SK-N-SH treated with all-trans-retinoic acid at 6 μM for 48 hours (cell line): ENCODE data around the gene SNX30.
A peak's percentile ranks its signal among the peaks of the same experiment; 100 is the strongest.

Experiments
- ATAC-seq: fragments of 200-7000 bp; cut with Tn5 transposase; 3 replicates; pipeline ENCODE4 v1.9.1; 2020; ENCODE audit warnings: mild to moderate bottlenecking, moderate library complexity
- ARNTL ChIP-seq: fragments of 450-650 bp; formaldehyde crosslinking; IDR thresholded peaks from 2 replicates; pipeline ENCODE4 v1.5.0; 2020; ENCODE audit warnings: low read depth, mild to moderate bottlenecking, moderate library complexity, borderline replicate concordance
- BACH2 ChIP-seq: fragments of 250-450 bp; sonication (Bioruptor Pico); IDR thresholded peaks from 2 replicates; pipeline ENCODE4 v1.9.0; 2021; ENCODE audit warnings: mild to moderate bottlenecking, borderline replicate concordance
- CSDC2 ChIP-seq: fragments of 250-450 bp; sonication (Bioruptor Pico); IDR thresholded peaks from 2 replicates; pipeline ENCODE4 v1.5.0; 2020; ENCODE audit warnings: mild to moderate bottlenecking, moderate library complexity
- ESRRG ChIP-seq: fragments of 250-450 bp; sonication (Bioruptor Pico); IDR thresholded peaks from 2 replicates; pipeline ENCODE4 v1.6.1; 2021; ENCODE audit warnings: mild to moderate bottlenecking
- GLIS3 ChIP-seq: fragments of 250-450 bp; sonication (Bioruptor Pico); IDR thresholded peaks from 2 replicates; pipeline ENCODE4 v1.5.0; 2020; ENCODE audit warnings: mild to moderate bottlenecking, moderate library complexity
- ISL1 ChIP-seq: fragments of 250-450 bp; sonication (Bioruptor Pico); IDR thresholded peaks from 2 replicates; pipeline ENCODE4 v2.1.2; 2022; ENCODE audit warnings: mild to moderate bottlenecking, moderate library complexity
- OSR1 ChIP-seq: fragments of 250-450 bp; sonication (Bioruptor Pico); IDR thresholded peaks from 2 replicates; pipeline ENCODE4 v1.8.0; 2022; ENCODE audit warnings: moderate library complexity, mild to moderate bottlenecking, inconsistent platforms
- PPARA ChIP-seq: fragments of 250-450 bp; sonication (Bioruptor Pico); IDR thresholded peaks from 2 replicates; pipeline ENCODE4 v1.5.0; 2020; ENCODE audit warnings: mild to moderate bottlenecking, borderline replicate concordance
- RARB ChIP-seq: fragments of 250-450 bp; sonication (Bioruptor Pico); IDR thresholded peaks from 2 replicates; pipeline ENCODE4 v1.8.0; 2021; ENCODE audit warnings: mild to moderate bottlenecking, moderate library complexity
- SNAI2 ChIP-seq: fragments of 250-450 bp; sonication (Bioruptor Pico); IDR thresholded peaks from 2 replicates; pipeline ENCODE4 v1.5.0; 2020; ENCODE audit warnings: mild to moderate bottlenecking, moderate library complexity
- TOX ChIP-seq: fragments of 250-450 bp; sonication (Bioruptor Pico); IDR thresholded peaks from 2 replicates; pipeline ENCODE4 v1.8.0; 2021; ENCODE audit warnings: mild to moderate bottlenecking, moderate library complexity, borderline replicate concordance
- ZFP3 ChIP-seq: fragments of 250-450 bp; sonication (Bioruptor Pico); IDR thresholded peaks from 2 replicates; pipeline ENCODE4 v1.5.0; 2020; ENCODE audit warnings: mild to moderate bottlenecking, moderate library complexity
- ZNF565 ChIP-seq: fragments of 450-650 bp; formaldehyde crosslinking; conservative IDR thresholded peaks from 2 replicates; pipeline ENCODE4 v1.5.0; 2020; ENCODE audit warnings: low read depth, mild to moderate bottlenecking, moderate library complexity
- ZNF70 ChIP-seq: fragments of 450-650 bp; formaldehyde crosslinking; IDR thresholded peaks from 2 replicates; pipeline ENCODE4 v1.5.0; 2020; ENCODE audit warnings: mild to moderate bottlenecking, moderate library complexity
- TF ChIP-seq, protein P1 (sequence below): fragments of 250-450 bp; sonication (Bioruptor Pico); IDR thresholded peaks from 2 replicates; pipeline ENCODE4 v1.5.0; 2020; ENCODE audit warnings: mild to moderate bottlenecking, moderate library complexity
- TF ChIP-seq, protein P2 (sequence below): fragments of 250-450 bp; sonication (Bioruptor Pico); IDR thresholded peaks from 2 replicates; pipeline ENCODE4 v1.5.1; 2020; ENCODE audit warnings: low read depth, mild to moderate bottlenecking, moderate library complexity
- TF ChIP-seq, protein P3 (sequence below): fragments of 250-450 bp; sonication (Bioruptor Pico); IDR thresholded peaks from 2 replicates; pipeline ENCODE4 v1.5.1; 2021; ENCODE audit warnings: mild to moderate bottlenecking, moderate library complexity
- TF ChIP-seq, protein P4 (sequence below): fragments of 250-450 bp; sonication (Bioruptor Pico); IDR thresholded peaks from 2 replicates; pipeline ENCODE4 v1.8.0; 2020; ENCODE audit warnings: mild to moderate bottlenecking, moderate library complexity, borderline replicate concordance

Gene SNX30

DNA sequence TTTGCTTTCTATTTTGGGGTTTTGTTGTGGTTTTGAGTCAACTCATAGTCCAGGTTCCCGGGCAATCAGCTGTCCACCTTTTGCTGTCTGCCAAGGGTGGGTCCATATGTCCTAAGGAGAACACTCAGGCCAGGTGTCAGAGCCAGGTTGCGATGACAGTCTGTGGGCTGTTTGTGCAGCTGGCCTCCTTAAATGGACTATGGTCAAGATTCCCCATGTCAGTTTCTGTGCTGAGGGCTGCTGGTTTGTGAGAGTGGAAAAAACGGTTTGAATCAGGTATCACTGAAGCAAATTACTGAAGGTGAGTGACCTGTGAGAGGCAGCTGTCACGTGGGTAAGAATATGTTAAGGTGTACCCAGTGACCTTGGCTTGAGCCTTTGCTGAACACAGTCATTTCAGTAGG, 33.0 kb downstream of the SNX30 start:
- TF ChIP-seq GLIS3 (CRISPR knock-in tag) (no peak), CSDC2 (CRISPR knock-in tag) (no peak), RARB (CRISPR knock-in tag) (no peak), ARNTL (CRISPR knock-in tag) (no peak), ZNF565 (CRISPR knock-in tag) (no peak), ESRRG (CRISPR knock-in tag) (no peak), PPARA (CRISPR knock-in tag) (no peak), BACH2 (no peak)
- TF ChIP-seq, protein P1, sequence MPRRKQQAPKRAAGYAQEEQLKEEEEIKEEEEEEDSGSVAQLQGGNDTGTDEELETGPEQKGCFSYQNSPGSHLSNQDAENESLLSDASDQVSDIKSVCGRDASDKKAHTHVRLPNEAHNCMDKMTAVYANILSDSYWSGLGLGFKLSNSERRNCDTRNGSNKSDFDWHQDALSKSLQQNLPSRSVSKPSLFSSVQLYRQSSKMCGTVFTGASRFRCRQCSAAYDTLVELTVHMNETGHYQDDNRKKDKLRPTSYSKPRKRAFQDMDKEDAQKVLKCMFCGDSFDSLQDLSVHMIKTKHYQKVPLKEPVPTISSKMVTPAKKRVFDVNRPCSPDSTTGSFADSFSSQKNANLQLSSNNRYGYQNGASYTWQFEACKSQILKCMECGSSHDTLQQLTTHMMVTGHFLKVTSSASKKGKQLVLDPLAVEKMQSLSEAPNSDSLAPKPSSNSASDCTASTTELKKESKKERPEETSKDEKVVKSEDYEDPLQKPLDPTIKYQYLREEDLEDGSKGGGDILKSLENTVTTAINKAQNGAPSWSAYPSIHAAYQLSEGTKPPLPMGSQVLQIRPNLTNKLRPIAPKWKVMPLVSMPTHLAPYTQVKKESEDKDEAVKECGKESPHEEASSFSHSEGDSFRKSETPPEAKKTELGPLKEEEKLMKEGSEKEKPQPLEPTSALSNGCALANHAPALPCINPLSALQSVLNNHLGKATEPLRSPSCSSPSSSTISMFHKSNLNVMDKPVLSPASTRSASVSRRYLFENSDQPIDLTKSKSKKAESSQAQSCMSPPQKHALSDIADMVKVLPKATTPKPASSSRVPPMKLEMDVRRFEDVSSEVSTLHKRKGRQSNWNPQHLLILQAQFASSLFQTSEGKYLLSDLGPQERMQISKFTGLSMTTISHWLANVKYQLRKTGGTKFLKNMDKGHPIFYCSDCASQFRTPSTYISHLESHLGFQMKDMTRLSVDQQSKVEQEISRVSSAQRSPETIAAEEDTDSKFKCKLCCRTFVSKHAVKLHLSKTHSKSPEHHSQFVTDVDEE (CRISPR knock-in tag), result no peak
- TF ChIP-seq, protein P2, sequence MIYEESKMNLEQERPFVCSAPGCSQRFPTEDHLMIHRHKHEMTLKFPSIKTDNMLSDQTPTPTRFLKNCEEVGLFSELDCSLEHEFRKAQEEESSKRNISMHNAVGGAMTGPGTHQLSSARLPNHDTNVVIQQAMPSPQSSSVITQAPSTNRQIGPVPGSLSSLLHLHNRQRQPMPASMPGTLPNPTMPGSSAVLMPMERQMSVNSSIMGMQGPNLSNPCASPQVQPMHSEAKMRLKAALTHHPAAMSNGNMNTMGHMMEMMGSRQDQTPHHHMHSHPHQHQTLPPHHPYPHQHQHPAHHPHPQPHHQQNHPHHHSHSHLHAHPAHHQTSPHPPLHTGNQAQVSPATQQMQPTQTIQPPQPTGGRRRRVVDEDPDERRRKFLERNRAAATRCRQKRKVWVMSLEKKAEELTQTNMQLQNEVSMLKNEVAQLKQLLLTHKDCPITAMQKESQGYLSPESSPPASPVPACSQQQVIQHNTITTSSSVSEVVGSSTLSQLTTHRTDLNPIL, result no peak
- TF ChIP-seq, protein P3, sequence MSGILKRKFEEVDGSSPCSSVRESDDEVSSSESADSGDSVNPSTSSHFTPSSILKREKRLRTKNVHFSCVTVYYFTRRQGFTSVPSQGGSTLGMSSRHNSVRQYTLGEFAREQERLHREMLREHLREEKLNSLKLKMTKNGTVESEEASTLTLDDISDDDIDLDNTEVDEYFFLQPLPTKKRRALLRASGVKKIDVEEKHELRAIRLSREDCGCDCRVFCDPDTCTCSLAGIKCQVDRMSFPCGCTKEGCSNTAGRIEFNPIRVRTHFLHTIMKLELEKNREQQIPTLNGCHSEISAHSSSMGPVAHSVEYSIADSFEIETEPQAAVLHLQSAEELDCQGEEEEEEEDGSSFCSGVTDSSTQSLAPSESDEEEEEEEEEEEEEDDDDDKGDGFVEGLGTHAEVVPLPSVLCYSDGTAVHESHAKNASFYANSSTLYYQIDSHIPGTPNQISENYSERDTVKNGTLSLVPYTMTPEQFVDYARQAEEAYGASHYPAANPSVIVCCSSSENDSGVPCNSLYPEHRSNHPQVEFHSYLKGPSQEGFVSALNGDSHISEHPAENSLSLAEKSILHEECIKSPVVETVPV (CRISPR knock-in tag), result no peak
- TF ChIP-seq, protein P4, sequence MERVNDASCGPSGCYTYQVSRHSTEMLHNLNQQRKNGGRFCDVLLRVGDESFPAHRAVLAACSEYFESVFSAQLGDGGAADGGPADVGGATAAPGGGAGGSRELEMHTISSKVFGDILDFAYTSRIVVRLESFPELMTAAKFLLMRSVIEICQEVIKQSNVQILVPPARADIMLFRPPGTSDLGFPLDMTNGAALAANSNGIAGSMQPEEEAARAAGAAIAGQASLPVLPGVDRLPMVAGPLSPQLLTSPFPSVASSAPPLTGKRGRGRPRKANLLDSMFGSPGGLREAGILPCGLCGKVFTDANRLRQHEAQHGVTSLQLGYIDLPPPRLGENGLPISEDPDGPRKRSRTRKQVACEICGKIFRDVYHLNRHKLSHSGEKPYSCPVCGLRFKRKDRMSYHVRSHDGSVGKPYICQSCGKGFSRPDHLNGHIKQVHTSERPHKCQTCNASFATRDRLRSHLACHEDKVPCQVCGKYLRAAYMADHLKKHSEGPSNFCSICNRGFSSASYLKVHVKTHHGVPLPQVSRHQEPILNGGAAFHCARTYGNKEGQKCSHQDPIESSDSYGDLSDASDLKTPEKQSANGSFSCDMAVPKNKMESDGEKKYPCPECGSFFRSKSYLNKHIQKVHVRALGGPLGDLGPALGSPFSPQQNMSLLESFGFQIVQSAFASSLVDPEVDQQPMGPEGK, result no peak
- no peak for ATAC-seq

DNA sequence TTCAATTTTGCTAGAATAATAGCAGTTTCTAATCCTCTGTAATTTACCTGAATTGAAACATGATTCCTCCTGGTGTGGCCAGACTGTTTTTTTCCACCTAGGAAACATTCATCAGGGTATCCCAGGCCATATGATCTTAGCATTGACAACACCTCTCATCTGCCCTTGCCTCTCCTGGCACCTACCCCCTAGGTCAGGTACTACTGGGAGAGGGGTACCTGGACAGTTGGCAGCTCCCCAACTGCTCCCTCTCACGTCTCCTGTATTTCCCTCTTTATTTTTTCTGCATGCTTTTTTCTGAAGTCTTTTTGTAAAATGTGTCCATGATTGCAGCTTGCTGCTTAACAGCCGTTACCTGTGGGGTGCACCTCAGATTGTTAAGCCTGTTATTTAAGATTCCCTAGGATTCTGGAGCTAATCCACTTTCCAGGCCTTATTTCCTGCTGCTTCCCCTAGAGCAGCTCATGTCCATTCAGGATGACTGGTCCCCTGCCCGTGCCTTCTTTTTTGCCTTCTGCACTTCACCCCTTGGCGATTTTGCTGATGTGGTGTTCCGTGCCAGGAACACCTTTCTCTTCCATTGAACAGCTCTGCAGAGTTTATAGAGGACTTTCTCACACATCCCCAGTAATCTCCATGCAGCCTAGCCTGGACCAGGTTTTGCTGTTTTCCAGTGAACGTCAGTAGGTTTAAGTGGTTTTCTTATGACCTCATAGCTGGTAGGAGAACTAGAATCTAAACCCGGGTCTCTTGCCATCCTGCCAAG, 33.6 kb downstream of the SNX30 start:
- peak; percentile 52 for ATAC-seq
- TF ChIP-seq ZFP3 (CRISPR knock-in tag), result no peak
- TF ChIP-seq ZNF70, result no peak
- TF ChIP-seq ZNF565 (CRISPR knock-in tag), result no peak
- no peak for TF ChIP-seq RARB (CRISPR knock-in tag)
- no peak for TF ChIP-seq ARNTL (CRISPR knock-in tag)
- TF ChIP-seq SNAI2 (CRISPR knock-in tag), result no peak
- no peak for TF ChIP-seq ESRRG (CRISPR knock-in tag)

DNA sequence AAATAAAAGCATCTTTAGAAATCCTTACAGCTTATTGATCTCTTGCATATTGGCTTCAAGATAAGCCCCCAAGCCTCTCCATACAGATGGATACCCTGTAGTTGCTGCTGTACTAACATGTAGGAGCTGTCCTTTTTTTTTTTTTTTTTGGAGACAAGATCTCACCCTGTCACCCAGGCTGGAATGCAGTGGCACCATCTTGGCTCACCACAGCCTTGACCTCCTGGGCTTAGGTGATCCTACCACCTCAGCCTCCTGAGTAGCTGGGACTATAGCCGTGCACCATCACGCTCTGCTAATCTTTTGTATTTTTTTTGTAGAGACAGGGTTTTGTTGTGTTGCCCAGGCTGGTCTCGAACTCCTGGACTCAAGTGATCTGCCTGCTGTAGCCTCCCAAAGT, 35.4 kb downstream of the SNX30 start:
- no peak for ATAC-seq
- TF ChIP-seq BACH2 (no peak), OSR1 (no peak), TOX (CRISPR knock-in tag) (no peak), ESRRG (CRISPR knock-in tag) (no peak), GLIS3 (CRISPR knock-in tag) (no peak), ISL1 (CRISPR knock-in tag) (no peak), ZFP3 (CRISPR knock-in tag) (no peak)
- TF ChIP-seq, protein P4, result no peak
- TF ChIP-seq, protein P2, result no peak
- TF ChIP-seq, protein P3 (CRISPR knock-in tag), result no peak
